ENCODE results near the gene IFT81. TPM values are rescaled to one million over a fixed set of nuclear protein-coding genes. Genes with fewer than 3 reads are reported as not detected.

IFT81 gene
- total and polyA plus RNA-seq, 2 donors (not counting 1 experiment from before 2014, with no cell fraction given): 0.43 to 6.8 TPM

DNA sequence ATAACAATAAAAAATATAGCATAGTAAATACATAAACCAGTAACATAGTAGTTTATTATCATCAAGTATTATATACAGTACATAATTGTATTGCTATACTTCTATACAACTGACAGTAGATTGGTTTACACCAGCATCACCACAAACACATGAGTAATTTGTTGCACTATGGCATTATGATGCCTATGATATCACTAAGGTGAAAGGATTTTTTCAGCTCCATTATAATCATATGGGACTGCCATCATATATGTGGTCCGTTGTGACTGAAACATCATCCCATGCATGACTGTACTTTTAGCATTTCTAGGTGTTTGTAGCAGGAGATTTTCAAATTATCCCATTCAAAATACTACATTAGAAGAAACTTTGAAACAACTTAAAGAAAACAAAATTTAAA, 77.8 kb downstream of the IFT81 start:
- no peaks in the 10 kb centered on the region for H3K9me3 ChIP-seq (ENCODE audit: control extremely low read depth in 1 of 3, control insufficient read depth in 2 of 3, insufficient read depth in 1 of 3, low read length in 2 of 3)

DNA sequence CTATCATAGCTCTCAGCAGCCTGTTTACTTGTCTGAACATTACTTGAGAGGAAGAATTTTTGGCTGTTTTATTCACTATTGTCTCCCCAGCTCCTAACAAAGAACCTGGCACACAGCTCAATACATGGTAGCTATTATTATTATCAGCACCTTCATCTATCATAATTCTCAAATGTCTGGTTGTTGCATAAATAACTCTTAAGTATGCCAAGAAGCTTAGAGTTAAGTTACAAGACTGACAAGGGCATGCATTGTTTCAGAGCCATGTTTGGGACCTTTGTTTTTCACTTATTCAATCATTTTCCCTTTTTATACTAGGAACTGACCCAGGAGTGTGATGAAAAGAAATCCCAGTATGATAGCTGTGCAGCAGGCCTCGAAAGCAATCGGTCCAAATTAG, 79.4 kb downstream of the IFT81 start:
- Histone ChIP-seq H3K4me2 (replicated peaks; ENCODE audit: low read depth, low read length, poor library complexity, severe bottlenecking) (no peak overlapping the region), H3K27ac (ENCODE audit: low read length in 2 of 2) (no peak overlapping the region), H2AFZ (ENCODE audit: insufficient read depth, low read depth, low read length, poor library complexity, severe bottlenecking) (no peak overlapping the region), H3K9me3 (ENCODE audit: control extremely low read depth in 1 of 3, control insufficient read depth in 2 of 3, insufficient read depth in 1 of 3, low read length in 2 of 3) (no peaks in the 10 kb centered on the region), H3K79me2 (ENCODE audit: control insufficient read depth, insufficient read depth, low read length) (no peaks in the 10 kb centered on the region), H3K4me3 (ENCODE audit: control extremely low read depth in 1 of 5, extremely low read depth in 1 of 5, insufficient read depth in 1 of 5, low read depth in 2 of 5, low read length in 4 of 5) (no peak overlapping the region), H3K4me1 (ENCODE audit: control insufficient read depth in 2 of 2, insufficient read depth in 2 of 2, low read length in 2 of 2) (no peaks in the 10 kb centered on the region), H3K9ac (ENCODE audit: low read length) (no peak overlapping the region), H3K27me3 (replicated peaks in 1 of 4; ENCODE audit: control extremely low read depth in 1 of 4, control insufficient read depth in 3 of 4, insufficient read depth in 4 of 4, low read length in 3 of 4) (no peaks in the 10 kb centered on the region), H3K36me3 (replicated peaks in 1 of 2; ENCODE audit: control extremely low read depth in 1 of 2, control insufficient read depth in 1 of 2, extremely low read depth in 1 of 2, insufficient read depth in 2 of 2, low read length in 1 of 2) (no peaks in the 10 kb centered on the region), H4K20me1 (ENCODE audit: control insufficient read depth, insufficient read depth, low read length, poor library complexity, severe bottlenecking) (no peaks in the 10 kb centered on the region)
- ChIA-PET CTCF (no interaction called here), POLR2A (no interaction called here)
- no CpG with 5 or more reads among the region's 2 CpGs for WGBS (ENCODE audit: insufficient coverage)
- H3K27me3 Mint-ChIP-seq: no peaks in the 10 kb centered on the region
- no peaks in the 10 kb centered on the region for H3K9me3 Mint-ChIP-seq (ENCODE audit: insufficient read depth)
- TF ChIP-seq, protein P1, sequence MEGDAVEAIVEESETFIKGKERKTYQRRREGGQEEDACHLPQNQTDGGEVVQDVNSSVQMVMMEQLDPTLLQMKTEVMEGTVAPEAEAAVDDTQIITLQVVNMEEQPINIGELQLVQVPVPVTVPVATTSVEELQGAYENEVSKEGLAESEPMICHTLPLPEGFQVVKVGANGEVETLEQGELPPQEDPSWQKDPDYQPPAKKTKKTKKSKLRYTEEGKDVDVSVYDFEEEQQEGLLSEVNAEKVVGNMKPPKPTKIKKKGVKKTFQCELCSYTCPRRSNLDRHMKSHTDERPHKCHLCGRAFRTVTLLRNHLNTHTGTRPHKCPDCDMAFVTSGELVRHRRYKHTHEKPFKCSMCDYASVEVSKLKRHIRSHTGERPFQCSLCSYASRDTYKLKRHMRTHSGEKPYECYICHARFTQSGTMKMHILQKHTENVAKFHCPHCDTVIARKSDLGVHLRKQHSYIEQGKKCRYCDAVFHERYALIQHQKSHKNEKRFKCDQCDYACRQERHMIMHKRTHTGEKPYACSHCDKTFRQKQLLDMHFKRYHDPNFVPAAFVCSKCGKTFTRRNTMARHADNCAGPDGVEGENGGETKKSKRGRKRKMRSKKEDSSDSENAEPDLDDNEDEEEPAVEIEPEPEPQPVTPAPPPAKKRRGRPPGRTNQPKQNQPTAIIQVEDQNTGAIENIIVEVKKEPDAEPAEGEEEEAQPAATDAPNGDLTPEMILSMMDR (IDR thresholded peaks at IDR 0.05): no peak
- no peak for TF ChIP-seq EZH2 (IDR thresholded peaks at IDR 0.05; ENCODE audit: borderline replicate concordance, insufficient read depth, low read depth, low read length, poor library complexity, severe bottlenecking)
- intact Hi-C loops (cut with micrococcal nuclease): no loop called here
- H3K27ac Mint-ChIP-seq: no peak overlapping the region
- no peak overlapping the region for H3K4me3 Mint-ChIP-seq
- no peaks in the 10 kb centered on the region for H3K4me1 Mint-ChIP-seq
- ATAC-seq (ENCODE audit: low read depth) (no peak), DNase-seq (no peak)

More for the DNA sequence above, 77.8 kb downstream of the IFT81 start:
- Histone ChIP-seq H2AFZ (ENCODE audit: insufficient read depth, low read depth, low read length, poor library complexity, severe bottlenecking) (no peak overlapping the region), H3K27ac (ENCODE audit: low read length in 2 of 2) (no peak overlapping the region), H3K9ac (ENCODE audit: low read length) (no peak overlapping the region), H3K27me3 (replicated peaks in 1 of 4; ENCODE audit: control extremely low read depth in 1 of 4, control insufficient read depth in 3 of 4, insufficient read depth in 4 of 4, low read length in 3 of 4) (no peaks in the 10 kb centered on the region), H3K4me2 (replicated peaks; ENCODE audit: low read depth, low read length, poor library complexity, severe bottlenecking) (no peak overlapping the region), H3K4me3 (ENCODE audit: control extremely low read depth in 1 of 5, extremely low read depth in 1 of 5, insufficient read depth in 1 of 5, low read depth in 2 of 5, low read length in 4 of 5) (no peak overlapping the region), H3K4me1 (ENCODE audit: control insufficient read depth in 2 of 2, insufficient read depth in 2 of 2, low read length in 2 of 2) (no peaks in the 10 kb centered on the region), H3K36me3 (replicated peaks in 1 of 2; ENCODE audit: control extremely low read depth in 1 of 2, control insufficient read depth in 1 of 2, extremely low read depth in 1 of 2, insufficient read depth in 2 of 2, low read length in 1 of 2) (no peaks in the 10 kb centered on the region), H4K20me1 (ENCODE audit: control insufficient read depth, insufficient read depth, low read length, poor library complexity, severe bottlenecking) (no peaks in the 10 kb centered on the region), H3K79me2 (ENCODE audit: control insufficient read depth, insufficient read depth, low read length) (no peaks in the 10 kb centered on the region)
- Mint-ChIP-seq H3K9me3 (ENCODE audit: insufficient read depth) (no peaks in the 10 kb centered on the region), H3K27ac (no peak overlapping the region), H3K4me1 (no peaks in the 10 kb centered on the region), H3K27me3 (no peaks in the 10 kb centered on the region), H3K4me3 (no peak overlapping the region)
- ChIA-PET CTCF (no interaction called here), POLR2A (interaction anchor here (0.5 kb wide), 1 partner anchor 158 kb away, joined by 3 read pairs; no protein-coding TSS in a partner anchor)
- intact Hi-C loops (cut with micrococcal nuclease): no loop called here
- WGBS (ENCODE audit: insufficient coverage): no CpG with 5 or more reads among the region's 1 CpG
- DNase-seq (no peak), ATAC-seq (ENCODE audit: low read depth) (no peak)
- TF ChIP-seq, protein P1 (IDR thresholded peaks at IDR 0.05): no peak
- TF ChIP-seq EZH2 (IDR thresholded peaks at IDR 0.05; ENCODE audit: borderline replicate concordance, insufficient read depth, low read depth, low read length, poor library complexity, severe bottlenecking): no peak

All from B cell (primary cell).